Activated CD8-positive, alpha-beta T cell treated with anti-CD3 and anti-CD28 coated beads, Interleukin-2, amount 10 ng/mL, durations not matched to agents 7 days and 5 days (primary cell): ENCODE results near the gene GSK3B. TPM values are rescaled to one million over a fixed set of nuclear protein-coding genes. Genes with fewer than 3 reads are reported as not detected.
"Not testable (repeated sequence)": the region's sequence is repeated elsewhere in the genome, so short reads cannot be mapped to it uniquely, and the experiment has no call there.

ENCODE experiments used
- ATAC-seq: fragments of 150-1000 bp; cut with Tn5 transposase; one replicate; pipeline ENCODE4 v1.10.0; 2021; ENCODE audit warnings: moderate library complexity
- CTCF ChIA-PET: fragments of 350-600 bp; sonication (Branson Sonifier 250); formaldehyde crosslinking; loops from one replicate; lab custom pipeline; 2021; ENCODE audit warnings: antibody characterized with exemption; lab: Charles Lee
- POLR2A ChIA-PET: fragments of 350-600 bp; sonication (Branson Sonifier 250); formaldehyde crosslinking; loops from one replicate; lab custom pipeline; 2021; ENCODE audit warnings: antibody characterized with exemption; lab: Charles Lee
- DNase-seq: peaks from one replicate; pipeline ENCODE4 v3.0.0-alpha.2; 2020
- H3K27ac Mint-ChIP-seq: one replicate; pipeline ENCODE4 v1.8.0; 2021; ENCODE audit warnings: mild to moderate bottlenecking, mixed read lengths
- H3K27me3 Mint-ChIP-seq: one replicate; pipeline ENCODE4 v1.8.0; 2021; ENCODE audit warnings: low read depth, mixed read lengths
- H3K36me3 Mint-ChIP-seq: one replicate; pipeline ENCODE4 v1.8.0; 2021; ENCODE audit warnings: low read depth, mixed read lengths
- H3K4me1 Mint-ChIP-seq: one replicate; pipeline ENCODE4 v1.8.0; 2021; ENCODE audit warnings: low read depth, mixed read lengths
- H3K4me3 Mint-ChIP-seq: one replicate; pipeline ENCODE4 v1.8.0; 2021; ENCODE audit warnings: mild to moderate bottlenecking, mixed read lengths
- H3K9me3 Mint-ChIP-seq: one replicate; pipeline ENCODE4 v1.8.0; 2022; ENCODE audit warnings: mixed read lengths; ENCODE audit not compliant: insufficient read depth
- total RNA-seq, 2 experiments: library from RNA; stranded (reverse); gene quantifications; one replicate each; pipeline ENCODE4 v1.2.3, GENCODE V29; 2021

Gene GSK3B
- total RNA-seq, 2 experiments from 2014 or later = 40.0 to 43.0 TPM

DNA sequence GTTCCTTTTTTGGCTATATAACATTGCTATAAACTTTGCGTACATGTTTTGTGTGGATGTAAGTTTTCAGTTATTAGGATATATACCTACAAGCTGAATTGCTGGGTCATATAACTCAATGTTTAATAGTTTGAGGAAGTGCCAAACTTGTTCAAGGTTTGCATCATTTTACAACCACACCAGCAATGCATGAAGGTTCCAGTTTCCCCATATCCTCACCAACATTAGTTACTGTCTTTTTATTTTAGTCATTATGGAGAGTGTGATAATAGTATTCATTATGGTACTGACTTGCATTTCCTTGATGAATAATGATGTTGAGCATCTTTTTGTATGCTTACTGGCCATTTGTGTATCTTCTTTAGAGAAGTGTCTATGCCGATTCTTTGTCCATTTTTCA lies 200.1 kb downstream of the GSK3B start:
- peaks cover 17% of the 10 kb centered on the region for H3K36me3 Mint-ChIP-seq
- ATAC-seq = no peak
- H3K4me3 Mint-ChIP-seq = no peak overlapping the region
- H3K27ac Mint-ChIP-seq = no peak overlapping the region
- POLR2A ChIA-PET = interaction anchor here (0.7 to 0.8 kb wide), 2 partner anchors 202 to 665 kb away, joined by 4 to 6 read pairs; no protein-coding TSS in a partner anchor
- peaks cover 4% of the 10 kb centered on the region for H3K4me1 Mint-ChIP-seq
- peaks cover 3% of the 10 kb centered on the region for H3K9me3 Mint-ChIP-seq
- no peaks in the 10 kb centered on the region for H3K27me3 Mint-ChIP-seq
- CTCF ChIA-PET = interaction anchor here (1.2 to 4.1 kb wide), 4 partner anchors 9 to 523 kb away, joined by 3 to 61 read pairs (median 16); no protein-coding TSS in a partner anchor
- no peak for DNase-seq

DNA sequence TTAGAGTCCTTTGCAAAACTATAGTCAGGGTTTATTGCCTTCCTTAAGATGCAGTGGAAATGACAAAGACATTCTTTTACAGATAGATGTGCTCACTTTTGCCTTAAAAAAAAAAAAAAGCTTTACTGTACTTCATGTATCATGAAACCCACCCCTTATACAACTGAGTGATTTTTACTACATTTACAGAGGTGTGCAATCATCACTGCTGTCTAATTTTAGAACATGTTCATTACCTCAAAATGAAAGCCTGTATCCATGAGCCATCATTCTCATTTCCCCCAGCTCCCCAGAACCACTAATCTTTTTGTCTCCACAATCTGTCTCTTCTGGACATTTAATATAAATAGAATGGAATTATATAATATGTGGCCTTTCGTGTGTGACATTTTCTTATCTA lies 200.5 kb downstream of the GSK3B start:
- H3K4me1 Mint-ChIP-seq = peaks cover 4% of the 10 kb centered on the region
- no peak overlapping the region for H3K27ac Mint-ChIP-seq
- no peak for ATAC-seq
- H3K27me3 Mint-ChIP-seq = no peaks in the 10 kb centered on the region
- no peak overlapping the region for H3K4me3 Mint-ChIP-seq
- POLR2A ChIA-PET = interaction anchor here (0.7 to 0.8 kb wide), 2 partner anchors 202 to 665 kb away, joined by 4 to 6 read pairs; no protein-coding TSS in a partner anchor
- H3K9me3 Mint-ChIP-seq = peaks cover 8% of the 10 kb centered on the region
- CTCF ChIA-PET = interaction anchor here (0.7 to 4.1 kb wide), 7 partner anchors 10 to 552 kb away, joined by 3 to 61 read pairs (median 3); partner anchors contain the start of gene GSK3B
- no peak for DNase-seq
- peaks cover 19% of the 10 kb centered on the region for H3K36me3 Mint-ChIP-seq

DNA sequence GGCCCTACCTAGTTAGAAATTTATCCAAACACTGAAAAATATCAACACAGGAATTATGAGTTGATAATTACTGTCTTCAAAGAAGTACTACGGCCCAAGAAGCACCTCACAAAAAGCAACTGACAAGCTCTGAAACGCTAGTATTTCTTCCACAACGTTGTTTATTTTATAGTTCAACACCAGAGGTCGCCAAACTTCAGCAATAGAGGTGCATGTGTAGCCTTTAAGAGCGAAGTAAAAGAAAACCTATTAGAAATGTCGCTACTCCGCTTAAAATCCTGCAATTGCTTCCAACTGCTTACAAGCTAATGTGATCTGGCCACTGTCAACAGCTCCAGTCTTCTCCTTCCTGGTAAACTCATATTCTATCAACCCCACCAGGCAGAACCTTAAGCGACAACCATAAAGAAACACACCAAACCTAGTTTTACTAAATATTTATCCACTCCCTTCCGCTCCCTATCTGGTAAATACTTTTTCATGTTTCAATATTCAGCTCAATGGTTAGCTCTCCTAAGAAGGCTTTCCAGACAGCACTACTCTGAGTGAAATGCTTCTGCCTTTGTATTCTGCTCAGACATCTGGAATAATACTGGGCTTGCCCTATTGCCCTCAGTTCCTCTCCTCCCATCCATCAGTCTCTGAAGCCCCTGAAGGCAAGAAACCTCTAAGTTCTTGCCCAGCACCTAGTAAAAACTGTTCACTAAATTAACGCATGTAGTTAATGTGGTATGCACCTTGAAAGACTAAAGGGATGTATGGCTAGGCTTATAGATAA lies 202.1 kb downstream of the GSK3B start:
- H3K4me1 Mint-ChIP-seq = peaks cover 4% of the 10 kb centered on the region
- H3K27me3 Mint-ChIP-seq = no peaks in the 10 kb centered on the region
- DNase-seq = peak; percentile 68
- H3K36me3 Mint-ChIP-seq = peaks cover 32% of the 10 kb centered on the region
- ChIA-PET POLR2A (no interaction called here), CTCF (interaction anchor here (0.7 to 4.1 kb wide), 35 partner anchors 8 to 667 kb away, joined by 3 to 61 read pairs (median 4); partner anchors contain the start of gene GSK3B)
- no peak overlapping the region for H3K4me3 Mint-ChIP-seq
- H3K9me3 Mint-ChIP-seq = peaks cover 15% of the 10 kb centered on the region
- H3K27ac Mint-ChIP-seq = no peak overlapping the region
- peak; percentile 80 for ATAC-seq

DNA sequence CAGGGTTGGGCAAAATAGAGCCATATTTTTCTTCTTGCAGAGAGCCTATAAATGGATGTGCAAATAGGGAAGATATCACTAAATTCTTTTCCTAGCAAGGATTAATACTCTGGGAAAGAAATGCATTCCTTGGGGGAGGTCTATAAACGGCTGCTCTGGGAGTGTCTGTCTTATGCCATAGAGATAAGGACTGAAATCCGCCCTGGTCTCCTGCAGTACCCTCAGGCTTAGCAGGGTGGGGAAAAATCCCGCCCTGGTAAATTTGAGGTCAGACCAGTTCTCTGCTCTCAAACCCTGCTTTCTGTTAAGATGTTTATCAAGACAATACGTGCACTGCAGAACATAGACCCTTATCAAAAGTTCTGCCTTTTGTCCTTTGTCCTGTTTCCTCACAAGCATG lies 205.6 kb downstream of the GSK3B start:
- H3K4me3 Mint-ChIP-seq, H3K27ac Mint-ChIP-seq, POLR2A ChIA-PET, ATAC-seq, DNase-seq, H3K27me3 Mint-ChIP-seq: not testable (repeated sequence)
- H3K4me1 Mint-ChIP-seq = peaks cover 11% of the 10 kb centered on the region
- peaks cover 40% of the 10 kb centered on the region for H3K36me3 Mint-ChIP-seq
- CTCF ChIA-PET = interaction anchor here (1.6 to 2.5 kb wide), 2 partner anchors 258 to 529 kb away, joined by 3 to 5 read pairs; no protein-coding TSS in a partner anchor
- peaks cover 15% of the 10 kb centered on the region for H3K9me3 Mint-ChIP-seq

DNA sequence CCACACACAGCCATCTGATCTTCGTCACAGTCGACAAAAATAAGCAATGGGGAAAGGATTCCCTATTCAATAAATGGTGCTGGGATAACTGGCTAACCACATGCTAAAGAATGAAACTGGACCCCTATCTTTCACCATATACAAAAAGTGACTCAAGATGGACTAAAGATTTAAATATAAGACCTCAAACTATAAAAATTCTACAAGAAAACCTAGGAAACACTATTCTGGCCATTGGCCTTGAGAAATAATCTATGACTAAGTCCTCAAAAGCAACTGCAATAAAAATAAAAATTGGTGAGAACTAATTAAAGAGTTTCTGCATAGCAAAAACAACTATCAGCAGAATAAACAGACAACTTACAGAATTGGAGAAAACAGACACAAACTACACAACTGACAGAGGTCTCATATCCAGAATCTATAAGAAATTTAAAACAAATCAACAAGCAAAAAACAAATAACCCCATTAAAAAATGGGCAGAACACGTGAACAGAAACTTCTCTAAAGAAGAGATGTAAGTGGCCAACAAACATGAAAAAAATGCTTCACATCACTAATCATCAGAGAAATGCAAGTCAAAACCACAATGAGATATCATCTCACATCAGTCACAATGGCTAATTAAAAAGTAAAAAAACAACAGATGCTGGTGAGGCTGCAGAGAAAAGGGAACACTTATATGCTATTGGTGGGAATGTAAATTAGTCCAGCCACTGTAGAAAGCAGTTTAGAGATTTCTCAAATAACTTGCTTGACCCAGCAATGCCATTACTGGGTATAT lies 208.3 kb downstream of the GSK3B start:
- Mint-ChIP-seq H3K36me3 (peaks cover 43% of the 10 kb centered on the region), H3K27me3 (no peaks in the 10 kb centered on the region), H3K4me1 (peaks cover 8% of the 10 kb centered on the region), H3K9me3 (peaks cover 15% of the 10 kb centered on the region), H3K4me3 (no peak overlapping the region), H3K27ac (no peak overlapping the region)
- DNase-seq = no peak
- no peak for ATAC-seq
- CTCF ChIA-PET = no interaction called here
- POLR2A ChIA-PET = no interaction called here

DNA sequence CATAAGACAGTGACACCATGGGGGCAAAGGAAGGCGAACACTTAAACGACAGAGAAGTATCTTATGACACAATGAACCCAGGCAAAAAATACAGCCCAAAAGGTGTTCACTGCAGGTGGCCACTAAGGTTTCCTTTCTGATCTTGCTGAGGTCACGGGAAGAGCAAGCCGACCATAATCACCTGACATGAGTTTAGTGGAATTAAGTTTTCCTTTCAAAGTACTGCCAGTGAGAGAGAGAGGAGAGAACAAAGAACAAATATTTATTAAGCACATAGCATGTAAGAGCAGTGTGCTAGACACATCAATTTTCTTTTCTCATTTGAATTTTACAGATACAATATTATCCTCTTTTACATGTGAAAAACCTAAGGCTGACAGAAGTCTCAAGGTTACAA lies 210.1 kb downstream of the GSK3B start:
- Mint-ChIP-seq H3K4me1 (peaks cover 8% of the 10 kb centered on the region), H3K36me3 (peaks cover 47% of the 10 kb centered on the region), H3K4me3 (no peak overlapping the region), H3K27me3 (no peaks in the 10 kb centered on the region), H3K27ac (no peak overlapping the region), H3K9me3 (peaks cover 11% of the 10 kb centered on the region)
- ChIA-PET POLR2A (interaction anchor here (0.5 kb wide), 1 partner anchor 63 kb away, joined by 3 read pairs; no protein-coding TSS in a partner anchor), CTCF (interaction anchor here (0.8 kb wide), 1 partner anchor 8 kb away, joined by 4 read pairs; no protein-coding TSS in a partner anchor)
- no peak for ATAC-seq
- DNase-seq = no peak

DNA sequence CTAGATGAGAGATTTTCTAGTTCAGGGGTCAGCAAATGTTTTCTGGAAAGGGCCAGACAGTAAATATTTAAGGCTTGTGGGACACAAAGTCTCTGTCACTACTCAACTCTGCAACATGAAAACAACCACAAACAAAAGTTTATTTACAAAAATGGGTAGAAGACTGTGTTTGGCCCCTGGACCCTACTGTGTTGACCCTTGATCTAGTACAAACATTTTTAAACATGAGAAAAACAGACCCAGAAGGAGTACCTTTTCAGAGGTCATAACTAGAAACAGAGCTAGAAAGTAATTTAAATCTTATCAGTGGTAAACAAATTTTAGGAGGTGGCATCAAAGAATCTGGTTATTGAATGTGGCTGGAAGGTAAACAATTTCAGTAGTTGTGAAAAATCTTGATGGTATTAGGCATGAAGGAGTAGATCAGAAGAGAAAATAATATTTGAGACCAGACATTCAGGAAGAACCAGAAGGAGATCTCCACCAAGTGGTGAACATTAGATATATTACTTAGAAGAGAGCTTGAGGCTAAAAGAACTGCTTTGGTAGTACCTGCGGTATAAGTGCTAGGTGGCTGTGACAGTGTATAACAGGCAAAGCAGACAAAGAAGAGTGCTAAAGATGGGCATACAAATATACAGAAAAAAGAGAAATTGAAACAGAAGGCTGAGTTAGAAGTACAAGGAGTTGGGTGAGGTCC lies 210.6 kb downstream of the GSK3B start:
- Mint-ChIP-seq H3K36me3 (peaks cover 41% of the 10 kb centered on the region), H3K4me1 (peaks cover 8% of the 10 kb centered on the region), H3K27me3 (no peaks in the 10 kb centered on the region), H3K4me3 (no peak overlapping the region), H3K9me3 (peaks cover 7% of the 10 kb centered on the region), H3K27ac (no peak overlapping the region)
- DNase-seq (no peak), ATAC-seq (no peak)
- ChIA-PET CTCF (interaction anchor here (0.8 kb wide), 1 partner anchor 8 kb away, joined by 4 read pairs; no protein-coding TSS in a partner anchor), POLR2A (interaction anchor here (0.5 kb wide), 1 partner anchor 62 kb away, joined by 3 read pairs; no protein-coding TSS in a partner anchor)

DNA sequence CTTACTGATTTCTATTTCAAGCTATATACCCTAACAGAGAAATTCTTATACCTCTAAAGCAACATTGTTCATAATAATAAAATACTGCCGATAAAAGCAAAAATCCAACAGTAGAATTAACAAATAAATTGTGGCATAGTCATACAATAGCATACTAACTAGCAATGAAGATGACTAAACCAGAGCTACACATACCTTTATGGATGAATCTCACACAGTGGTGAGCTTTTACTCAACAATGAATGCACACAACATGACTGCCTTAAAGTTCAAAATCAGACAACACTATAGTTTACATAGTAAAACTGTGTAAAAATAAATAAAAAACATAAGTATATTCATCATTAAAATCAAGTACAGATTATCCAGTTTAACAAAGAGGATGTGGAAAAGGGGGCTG lies 213.3 kb downstream of the GSK3B start:
- H3K9me3 Mint-ChIP-seq = no peaks in the 10 kb centered on the region
- DNase-seq = no peak
- H3K4me1 Mint-ChIP-seq = peaks cover 8% of the 10 kb centered on the region
- no peak overlapping the region for H3K27ac Mint-ChIP-seq
- ChIA-PET POLR2A (interaction anchor here (0.9 kb wide), 1 partner anchor 215 kb away, joined by 4 read pairs; no protein-coding TSS in a partner anchor), CTCF (interaction anchor here (0.5 to 1.2 kb wide), 4 partner anchors 11 to 536 kb away, joined by 3 to 6 read pairs (median 4); no protein-coding TSS in a partner anchor)
- no peak for ATAC-seq
- no peak overlapping the region for H3K4me3 Mint-ChIP-seq
- peaks cover 21% of the 10 kb centered on the region for H3K36me3 Mint-ChIP-seq
- no peaks in the 10 kb centered on the region for H3K27me3 Mint-ChIP-seq

DNA sequence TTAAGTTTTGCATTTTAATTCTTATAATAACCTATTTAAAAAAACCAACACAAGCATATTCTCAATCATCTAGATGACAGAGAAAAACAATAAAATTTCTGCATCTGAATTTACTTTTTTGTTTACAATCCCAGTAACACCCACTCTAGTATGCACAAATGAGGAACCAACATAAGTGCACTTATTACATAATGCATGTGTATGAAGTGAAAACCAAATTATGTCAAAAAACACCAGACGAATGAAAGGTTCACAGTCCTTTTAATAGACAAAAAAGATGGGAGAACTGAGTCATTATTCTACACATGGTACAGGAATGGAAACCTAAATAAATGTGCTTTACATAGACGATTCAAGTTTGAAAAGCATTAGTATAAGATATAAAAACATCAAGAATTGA lies 220.6 kb downstream of the GSK3B start:
- H3K9me3 Mint-ChIP-seq = no peaks in the 10 kb centered on the region
- peaks cover 21% of the 10 kb centered on the region for H3K36me3 Mint-ChIP-seq
- no peak overlapping the region for H3K4me3 Mint-ChIP-seq
- no peak overlapping the region for H3K27ac Mint-ChIP-seq
- ChIA-PET POLR2A (no interaction called here), CTCF (no interaction called here)
- peaks cover 12% of the 10 kb centered on the region for H3K4me1 Mint-ChIP-seq
- DNase-seq (no peak), ATAC-seq (no peak)
- no peaks in the 10 kb centered on the region for H3K27me3 Mint-ChIP-seq

DNA sequence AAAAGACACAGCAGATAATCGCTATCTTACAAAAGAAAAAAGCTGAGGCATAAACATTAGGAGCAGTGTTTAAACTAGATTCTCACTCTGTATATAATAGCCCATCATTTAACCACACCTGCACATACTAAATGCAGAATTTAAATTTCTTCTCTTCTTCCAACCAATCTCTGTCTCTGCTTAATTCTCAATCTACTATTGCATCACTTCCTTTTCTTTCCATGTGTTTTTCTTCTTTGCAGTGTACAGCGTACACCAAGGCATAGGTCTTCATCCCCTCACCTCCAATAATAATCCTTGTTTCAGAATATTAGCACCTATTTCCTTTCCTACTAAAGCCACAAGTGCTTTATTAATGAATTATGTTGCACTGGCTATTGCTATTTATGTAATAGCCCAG lies 221.5 kb downstream of the GSK3B start:
- ATAC-seq (no peak), DNase-seq (no peak)
- no peak overlapping the region for H3K27ac Mint-ChIP-seq
- H3K9me3 Mint-ChIP-seq = no peaks in the 10 kb centered on the region
- POLR2A ChIA-PET = no interaction called here
- H3K36me3 Mint-ChIP-seq = peaks cover 25% of the 10 kb centered on the region
- CTCF ChIA-PET = no interaction called here
- peaks cover 15% of the 10 kb centered on the region for H3K4me1 Mint-ChIP-seq
- no peak overlapping the region for H3K4me3 Mint-ChIP-seq
- no peaks in the 10 kb centered on the region for H3K27me3 Mint-ChIP-seq

DNA sequence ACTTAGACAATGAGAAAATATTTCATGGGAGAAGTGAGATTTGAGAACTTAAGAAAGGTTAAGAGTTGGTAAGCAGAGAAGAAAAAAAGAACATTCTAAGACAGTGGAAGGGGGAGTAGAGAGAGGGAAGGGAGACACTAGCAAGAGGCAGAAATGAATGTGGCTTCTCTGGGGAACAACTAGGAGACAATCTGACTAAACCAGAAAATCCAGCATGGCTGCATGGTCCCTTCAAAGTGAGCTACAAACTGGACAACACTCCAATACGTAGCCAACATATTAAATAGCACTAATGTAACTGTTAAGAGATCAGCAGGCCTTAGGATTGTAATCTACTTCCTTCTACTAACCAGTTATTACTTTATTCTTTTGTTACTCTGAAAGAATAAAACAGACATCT lies 222.7 kb downstream of the GSK3B start:
- H3K27me3 Mint-ChIP-seq = no peaks in the 10 kb centered on the region
- H3K4me3 Mint-ChIP-seq = no peak overlapping the region
- H3K27ac Mint-ChIP-seq = no peak overlapping the region
- peaks cover 28% of the 10 kb centered on the region for H3K36me3 Mint-ChIP-seq
- no peaks in the 10 kb centered on the region for H3K9me3 Mint-ChIP-seq
- ATAC-seq (no peak), DNase-seq (no peak)
- ChIA-PET CTCF (no interaction called here), POLR2A (no interaction called here)
- H3K4me1 Mint-ChIP-seq = peaks cover 15% of the 10 kb centered on the region
